Activated naive CD4-positive, alpha-beta T cell treated with anti-CD3 and anti-CD28 coated beads, Interleukin-2, amount 10 ng/mL, durations not matched to agents 5 hours and 36 hours (primary cell): ENCODE data around the gene C20orf202. TPM values are rescaled to one million over a fixed set of nuclear protein-coding genes. Genes with fewer than 3 reads are reported as not detected.

Experiments used
- total RNA-seq, 2 experiments: library from RNA; stranded (reverse); gene quantifications; one replicate each; pipeline ENCODE4 v1.2.3, GENCODE V29; 2021

The C20orf202 gene
- total RNA-seq = not detected

DNA sequence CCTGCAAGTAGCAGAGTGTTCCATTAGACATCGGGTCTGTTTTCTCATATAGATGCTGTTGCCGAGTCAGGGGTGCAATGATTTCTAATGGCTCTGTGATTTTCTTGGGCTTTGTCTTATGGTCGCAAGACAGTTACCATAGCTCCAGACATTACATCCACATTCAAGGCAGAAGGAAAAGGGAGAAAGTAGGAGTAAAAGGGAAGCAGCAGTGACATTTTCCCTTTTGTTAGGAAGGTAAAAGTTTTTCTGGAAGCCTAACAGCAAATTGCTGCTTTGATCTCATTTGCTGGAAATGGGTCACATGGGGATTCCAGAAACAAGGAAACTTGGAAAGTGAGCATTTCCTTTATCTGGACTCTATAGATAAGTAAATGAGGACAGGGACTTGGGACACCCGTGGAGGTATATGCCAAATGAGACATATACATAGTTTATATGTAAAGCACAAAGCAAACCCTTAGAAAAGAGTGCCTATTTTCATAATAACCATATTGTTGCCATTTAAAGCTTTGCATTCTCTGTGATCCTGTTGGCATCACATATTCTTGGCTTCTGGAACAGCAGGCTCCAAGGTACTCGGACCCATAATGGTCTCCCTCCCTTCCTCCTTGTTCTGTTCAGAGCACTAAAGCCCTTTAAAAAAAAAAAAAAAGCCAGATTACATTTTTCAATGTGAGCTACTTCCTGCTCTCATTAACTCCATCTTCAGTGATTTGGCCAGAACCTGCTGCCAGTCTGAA lies at the start of gene C20orf202:
C20orf202 (plus strand) TSS at position 693 of the 743 bp plus-strand sequence. CDS start 132 bp downstream, outside the sequence.

DNA sequence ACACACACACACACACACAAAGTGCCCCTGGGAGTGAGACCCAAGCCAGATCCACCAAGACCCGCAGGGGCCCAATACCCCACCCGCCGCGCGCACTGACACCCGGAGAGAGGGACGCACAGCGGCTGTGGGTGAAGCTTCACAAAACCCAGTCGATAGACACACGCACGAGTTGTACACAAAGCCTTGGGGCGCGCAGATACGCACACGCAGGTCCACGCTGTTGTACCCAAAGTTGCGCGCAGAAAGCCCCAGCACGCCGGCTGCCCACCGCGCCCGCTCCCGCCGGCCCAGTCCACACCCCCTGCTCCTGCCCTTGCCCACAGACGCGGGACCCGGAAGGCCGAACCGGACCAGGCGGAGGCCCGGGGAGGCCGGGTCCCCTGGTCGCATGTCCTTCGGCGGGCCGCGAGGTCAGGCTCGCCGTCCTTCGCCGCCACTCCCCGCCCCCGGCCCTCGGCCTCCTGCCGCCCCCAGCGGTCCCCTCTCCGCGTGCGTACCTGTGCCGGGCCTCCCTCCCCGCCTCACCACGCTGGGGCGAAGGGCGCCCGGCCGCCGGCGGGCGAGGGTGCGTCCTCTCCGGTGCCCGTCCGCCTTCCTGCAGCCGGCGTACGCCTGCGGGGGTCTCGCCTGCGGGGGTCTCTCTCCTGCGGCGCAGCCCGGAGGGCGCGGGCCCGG lies 18.5 kb upstream of the C20orf202 start, which contains the start of gene TMEM74B:
TMEM74B (minus strand) TSS at position 344 of the 678 bp plus-strand sequence. CDS start 1,180 bp downstream, outside the sequence.

DNA sequence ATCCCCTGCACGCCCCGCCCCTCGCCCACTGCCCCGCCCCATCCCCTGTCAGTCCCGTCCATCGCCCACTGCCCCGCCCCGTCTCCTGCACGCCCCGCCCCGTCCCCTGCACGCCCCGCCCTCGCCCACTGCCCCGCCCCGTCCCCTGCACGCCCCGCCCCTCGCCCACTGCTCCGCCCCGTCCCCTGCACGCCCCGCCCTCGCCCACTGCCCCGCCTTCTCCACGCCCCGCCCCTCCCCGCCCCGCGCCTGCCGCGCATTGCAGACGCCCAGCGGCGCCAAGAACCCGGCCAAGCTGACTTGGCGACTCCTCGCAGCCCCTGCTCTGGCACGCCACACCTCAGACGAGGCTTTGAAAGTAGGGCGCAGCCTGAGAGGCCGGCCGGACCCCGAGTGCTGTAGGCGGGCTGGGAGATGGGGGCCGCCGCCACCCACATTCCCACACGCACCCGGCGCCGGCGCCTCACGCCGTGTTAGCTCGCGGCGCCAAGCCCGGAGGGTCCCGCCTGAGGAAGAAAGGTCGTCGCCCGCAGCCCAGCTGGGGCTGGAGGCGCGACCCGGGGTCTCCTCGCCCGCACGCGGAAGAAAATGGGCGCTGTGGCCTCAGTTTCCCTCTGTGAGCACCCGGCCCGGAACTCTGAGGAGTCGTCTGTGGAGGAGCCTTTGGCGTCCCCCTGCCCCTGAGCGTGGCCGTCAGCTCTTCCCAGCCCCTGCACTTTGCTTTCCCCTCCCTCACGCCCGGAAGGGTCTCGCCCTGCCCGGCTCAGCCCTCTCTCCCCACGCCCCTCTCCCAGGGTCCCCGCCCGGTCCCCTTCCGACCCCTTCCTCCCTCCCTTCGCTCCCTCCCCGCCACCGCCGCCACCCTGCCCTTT lies 22.8 kb downstream of the C20orf202 start, which contains the start of gene RAD21L1:
RAD21L1 (plus strand) TSS at position 262 of the 872 bp plus-strand sequence. CDS start 2,410 bp downstream, outside the sequence.

Other genes with a start within 250 kb of the C20orf202 start
- gene RSPO4, start 201.1 kb upstream of the C20orf202 start, total RNA-seq = not detected
- 100 to 1,000 TPM; 134 to 136 TPM for gene PSMF1, start 84.9 kb upstream of the C20orf202 start, total RNA-seq
- 1 to 10 TPM in 1 of 2 experiments, under 1 TPM in 1; 0.79 to 1.7 TPM for gene TMEM74B, start 18.5 kb upstream of the C20orf202 start, total RNA-seq
- not detected for gene RAD21L1, start 22.6 kb downstream of the C20orf202 start, total RNA-seq
- gene SNPH, start 62.8 kb downstream of the C20orf202 start, total RNA-seq = 1 to 10 TPM; 8.9 to 9.4 TPM
- 1 to 10 TPM; 2.6 to 2.7 TPM for gene SDCBP2, start 125.7 kb downstream of the C20orf202 start, total RNA-seq
- 100 to 1,000 TPM; 208 to 214 TPM for gene FKBP1A, start 189.6 kb downstream of the C20orf202 start, total RNA-seq